HG02759 (cell line): Measurements from ENCODE around the gene SERPINA3.
"Not testable (repeated sequence)": the region's sequence is repeated elsewhere in the genome, so short reads cannot be mapped to it uniquely, and the experiment has no call there.

Experiments
- ATAC-seq: cut with Tn5 transposase; IDR thresholded peaks from one replicate; pipeline ENCODE4 v1.9.1; 2021; ENCODE audit warnings: mild to moderate bottlenecking, moderate library complexity; ENCODE audit not compliant: unreplicated experiment

Gene SERPINA3

GRCh38 chr14:94631050-94631449 lies 18.9 kb downstream of the SERPINA3 start:
- ATAC-seq = no peak

GRCh38 chr14:94631536-94632304 lies 19.5 kb downstream of the SERPINA3 start:
- no peak for ATAC-seq

GRCh38 chr14:94632305-94632590 lies 20.1 kb downstream of the SERPINA3 start:
- no peak for ATAC-seq

- ATAC-seq = no peak
These were observed 20.9 kb downstream of the SERPINA3 start for GRCh38 chr14:94633121-94633520.

- ATAC-seq = no peak
These were observed 23.0 kb downstream of the SERPINA3 start for GRCh38 chr14:94635154-94635553.

- ATAC-seq = no peak
These were observed 24.7 kb downstream of the SERPINA3 start for GRCh38 chr14:94636744-94637412.

GRCh38 chr14:94637814-94638213 lies 25.6 kb downstream of the SERPINA3 start:
- not testable (repeated sequence) for ATAC-seq

- ATAC-seq = no peak
These were observed 26.1 kb downstream of the SERPINA3 start for GRCh38 chr14:94638339-94638738.

- ATAC-seq = no peak
These were observed 27.0 kb downstream of the SERPINA3 start for GRCh38 chr14:94638961-94639817.

- ATAC-seq = no peak
These were observed 28.8 kb downstream of the SERPINA3 start for GRCh38 chr14:94640721-94641631.

GRCh38 chr14:94641632-94641955 lies 29.4 kb downstream of the SERPINA3 start:
- no peak for ATAC-seq

- no peak for ATAC-seq
These were observed 31.3 kb downstream of the SERPINA3 start for GRCh38 chr14:94643316-94644101.

GRCh38 chr14:94644102-94644535 lies 31.9 kb downstream of the SERPINA3 start:
- ATAC-seq = no peak

- no peak for ATAC-seq
These were observed 33.9 kb downstream of the SERPINA3 start for GRCh38 chr14:94646066-94646465.

- no peak for ATAC-seq
These were observed 34.3 kb downstream of the SERPINA3 start for GRCh38 chr14:94646481-94646880.

- ATAC-seq = no peak
These were observed 36.6 kb downstream of the SERPINA3 start for GRCh38 chr14:94648801-94649200.

GRCh38 chr14:94649543-94650443 lies 37.6 kb downstream of the SERPINA3 start:
- no peak for ATAC-seq

GRCh38 chr14:94650444-94650775 lies 38.2 kb downstream of the SERPINA3 start:
- ATAC-seq = no peak
